Activated CD4-positive, alpha-beta memory T cell treated with anti-CD3 and anti-CD28 coated beads, Interleukin-2, amount 10 ng/mL, durations not matched to agents 7 days and 5 days (primary cell): Measurements from ENCODE around the gene IKZF5. TPM values are rescaled to one million over a fixed set of nuclear protein-coding genes. Genes with fewer than 3 reads are reported as not detected.

Experiments used
- CTCF ChIA-PET: fragments of 350-600 bp; sonication (Branson Sonifier 250); formaldehyde crosslinking; loops from one replicate; lab custom pipeline; 2021; ENCODE audit warnings: antibody characterized with exemption, inconsistent platforms; lab: Charles Lee
- POLR2A ChIA-PET: fragments of 350-600 bp; sonication (Branson Sonifier 250); formaldehyde crosslinking; loops from one replicate; lab custom pipeline; 2021; ENCODE audit warnings: antibody characterized with exemption; lab: Charles Lee
- DNase-seq: peaks from one replicate; pipeline ENCODE4 v3.0.0-alpha.2; 2020
- H3K27ac Mint-ChIP-seq: one replicate; pipeline ENCODE4 v1.8.0; 2021; ENCODE audit warnings: mild to moderate bottlenecking, mixed read lengths
- H3K27me3 Mint-ChIP-seq: one replicate; pipeline ENCODE4 v1.8.0; 2021; ENCODE audit warnings: mixed read lengths
- H3K36me3 Mint-ChIP-seq: one replicate; pipeline ENCODE4 v1.8.0; 2021; ENCODE audit warnings: low read depth, mixed read lengths
- H3K4me1 Mint-ChIP-seq: one replicate; pipeline ENCODE4 v1.8.0; 2021; ENCODE audit warnings: mixed read lengths
- H3K4me3 Mint-ChIP-seq: one replicate; pipeline ENCODE4 v1.8.0; 2021; ENCODE audit warnings: mild to moderate bottlenecking, mixed read lengths
- H3K9me3 Mint-ChIP-seq: one replicate; pipeline ENCODE4 v1.8.0; 2021; ENCODE audit warnings: mixed read lengths
- total RNA-seq, 2 experiments: library from RNA; stranded (reverse); gene quantifications; one replicate each; pipeline ENCODE4 v1.2.3, GENCODE V29; 2021

The IKZF5 gene
- total RNA-seq, 2 experiments from 2014 or later, result 16.6 to 18.5 TPM

- Mint-ChIP-seq H3K27me3 (no peaks in the 10 kb centered on the region), H3K9me3 (no peaks in the 10 kb centered on the region), H3K4me1 (peaks cover 41% of the 10 kb centered on the region), H3K4me3 (peak overlapping the region; percentile 93), H3K36me3 (peaks cover 11% of the 10 kb centered on the region), H3K27ac (peak overlapping the region; percentile 91)
- POLR2A ChIA-PET, result interaction anchor here (1.1 to 4.4 kb wide), 10 partner anchors 11 to 232 kb away, joined by 3 to 49 read pairs (median 10); partner anchors contain the start of genes BUB3, C10orf88 and PSTK
- CTCF ChIA-PET, result interaction anchor here (1.3 to 4.3 kb wide), 3 partner anchors 12 to 145 kb away, joined by 3 to 29 read pairs (median 16); partner anchors contain the start of genes BUB3 and PSTK
- peak; percentile 21 for DNase-seq
Observed at GRCh38 chr10:123009105-123009820, 668 bp upstream of the IKZF5 start.

DNA sequence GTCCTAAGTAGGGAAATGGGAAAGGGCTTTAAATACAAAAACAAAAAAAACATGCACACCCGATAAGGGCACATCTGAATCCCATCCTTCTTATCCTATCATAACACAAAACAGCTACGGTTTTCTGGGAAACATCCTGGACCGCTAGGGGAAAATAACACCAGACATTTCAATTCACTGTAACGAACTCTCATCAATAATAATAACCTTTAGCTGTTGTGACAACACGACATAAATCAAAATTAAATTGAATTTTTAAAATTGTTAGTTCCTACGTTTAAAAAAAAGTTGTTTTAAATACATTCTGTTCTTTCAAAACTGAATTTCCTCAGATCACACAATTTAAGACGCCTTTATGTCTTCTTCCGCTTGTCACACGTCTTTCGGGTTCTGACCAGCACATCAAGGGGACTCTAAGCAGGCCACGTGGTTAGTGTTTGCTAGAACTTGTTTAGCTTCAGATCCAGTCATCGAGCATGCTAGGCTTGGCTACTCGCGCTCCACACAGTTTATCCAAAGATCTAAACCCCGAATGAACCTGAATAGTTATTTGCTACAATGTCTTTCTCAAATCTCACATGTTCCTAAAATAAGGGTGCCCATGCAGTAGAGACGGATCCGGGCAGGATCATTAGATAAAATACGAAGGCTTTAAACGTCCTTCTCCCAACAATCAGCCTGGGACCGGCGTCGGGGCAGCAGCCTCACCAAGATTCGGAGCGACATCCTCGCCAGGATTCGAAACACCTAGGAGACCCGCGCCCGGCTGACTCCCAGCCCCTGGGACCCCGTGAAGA is 839 bp downstream of the IKZF5 start:
- H3K4me1 Mint-ChIP-seq, result peaks cover 41% of the 10 kb centered on the region
- H3K27ac Mint-ChIP-seq, result peak overlapping the region; percentile 91
- peak overlapping the region; percentile 93 for H3K4me3 Mint-ChIP-seq
- ChIA-PET POLR2A (interaction anchor here (0.9 to 4.4 kb wide), 12 partner anchors 9 to 233 kb away, joined by 3 to 49 read pairs (median 6); partner anchors contain the start of genes BUB3, C10orf88, FAM24B and PSTK), CTCF (interaction anchor here (1.0 to 4.3 kb wide), 4 partner anchors 9 to 36 kb away, joined by 4 to 29 read pairs (median 6); partner anchors contain the start of gene PSTK)
- H3K9me3 Mint-ChIP-seq, result no peaks in the 10 kb centered on the region
- peaks cover 11% of the 10 kb centered on the region for H3K36me3 Mint-ChIP-seq
- H3K27me3 Mint-ChIP-seq, result no peaks in the 10 kb centered on the region
- DNase-seq, result peak; percentile 52

GRCh38 chr10:123004298-123004697 is 4.3 kb downstream of the IKZF5 start:
- no peak for DNase-seq
- ChIA-PET POLR2A (no interaction called here), CTCF (no interaction called here)
- H3K4me3 Mint-ChIP-seq, result no peak overlapping the region
- H3K27ac Mint-ChIP-seq, result no peak overlapping the region
- no peaks in the 10 kb centered on the region for H3K27me3 Mint-ChIP-seq
- H3K36me3 Mint-ChIP-seq, result peaks cover 7% of the 10 kb centered on the region
- peaks cover 35% of the 10 kb centered on the region for H3K4me1 Mint-ChIP-seq
- H3K9me3 Mint-ChIP-seq, result no peaks in the 10 kb centered on the region

DNA sequence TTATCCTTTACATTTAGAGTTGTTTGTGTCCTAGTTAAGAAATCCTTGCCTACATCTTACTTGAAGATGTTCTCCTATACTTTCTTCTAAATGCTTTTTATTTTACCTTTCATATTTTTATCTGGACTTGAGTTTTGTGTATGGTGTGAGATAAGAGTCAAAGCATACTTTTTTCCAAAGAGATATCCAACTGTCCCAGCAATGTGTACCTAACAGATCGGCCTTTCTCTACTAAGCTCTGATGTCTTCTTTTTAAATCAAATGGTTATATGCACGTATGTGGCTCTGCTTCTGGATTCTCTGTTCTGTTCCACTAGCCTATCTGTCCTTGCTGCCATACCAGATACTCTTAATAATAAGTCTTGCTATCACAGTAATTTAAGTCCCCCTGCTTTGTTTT is 7.2 kb downstream of the IKZF5 start:
- DNase-seq, result no peak
- H3K9me3 Mint-ChIP-seq, result no peaks in the 10 kb centered on the region
- ChIA-PET CTCF (no interaction called here), POLR2A (no interaction called here)
- no peaks in the 10 kb centered on the region for H3K27me3 Mint-ChIP-seq
- H3K27ac Mint-ChIP-seq, result no peak overlapping the region
- peaks cover 15% of the 10 kb centered on the region for H3K36me3 Mint-ChIP-seq
- H3K4me3 Mint-ChIP-seq, result no peak overlapping the region
- peaks cover 22% of the 10 kb centered on the region for H3K4me1 Mint-ChIP-seq

DNA sequence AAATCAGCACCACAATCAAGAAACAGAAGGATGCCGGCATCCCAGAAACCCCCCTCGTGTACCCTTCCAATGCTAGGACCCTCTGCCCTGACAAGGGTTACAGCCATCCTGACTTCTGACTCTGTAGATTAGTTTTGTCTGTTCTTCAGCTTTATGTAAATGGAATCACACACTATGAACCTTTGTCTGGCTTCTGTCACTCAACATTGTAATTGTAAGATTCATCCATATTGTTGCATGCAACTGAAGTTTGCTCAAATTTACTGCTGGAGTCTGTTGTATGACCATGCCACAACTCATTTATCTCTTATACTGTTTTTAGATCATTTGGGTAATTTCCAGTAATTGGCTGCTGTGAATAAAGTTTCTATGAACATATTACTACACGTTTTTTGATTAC is 8.4 kb downstream of the IKZF5 start:
- Mint-ChIP-seq H3K4me3 (no peak overlapping the region), H3K36me3 (peaks cover 23% of the 10 kb centered on the region), H3K27me3 (no peaks in the 10 kb centered on the region), H3K4me1 (peaks cover 15% of the 10 kb centered on the region), H3K27ac (no peak overlapping the region), H3K9me3 (no peaks in the 10 kb centered on the region)
- ChIA-PET POLR2A (interaction anchor here (0.8 to 3.6 kb wide), 2 partner anchors 8 to 20 kb away, joined by 5 to 20 read pairs; partner anchors contain the start of genes ACADSB, IKZF5 and PSTK), CTCF (interaction anchor here (1.6 kb wide), 1 partner anchor 20 kb away, joined by 10 read pairs; the partner anchor contains the start of gene PSTK)
- DNase-seq, result no peak

DNA sequence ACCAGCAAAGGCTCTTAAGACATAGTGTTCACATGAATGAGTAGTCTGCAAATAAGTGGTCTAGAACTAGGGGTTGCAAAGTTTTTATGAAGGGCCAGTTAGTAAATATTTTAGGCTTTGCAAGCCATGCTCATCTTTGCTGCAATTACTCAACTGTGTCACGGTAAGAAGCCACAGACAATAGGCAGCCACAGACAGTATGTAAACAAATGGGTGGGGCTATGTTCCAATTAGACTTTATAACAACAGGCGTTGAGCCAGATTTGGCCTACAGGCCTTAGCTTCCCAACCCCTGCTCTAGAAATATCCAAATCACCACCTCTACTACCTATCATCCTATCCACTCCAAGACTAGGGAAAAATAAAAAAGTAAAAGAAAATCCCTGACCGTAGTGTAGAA is 9.2 kb downstream of the IKZF5 start:
- peaks cover 15% of the 10 kb centered on the region for H3K4me1 Mint-ChIP-seq
- POLR2A ChIA-PET, result interaction anchor here (0.8 to 3.6 kb wide), 2 partner anchors 9 to 19 kb away, joined by 5 to 20 read pairs; partner anchors contain the start of genes ACADSB, IKZF5 and PSTK

GRCh38 chr10:122998934-122999333 is 9.7 kb downstream of the IKZF5 start:
- no peaks in the 10 kb centered on the region for H3K27me3 Mint-ChIP-seq
- POLR2A ChIA-PET, result interaction anchor here (3.6 kb wide), 1 partner anchor 9 kb away, joined by 20 read pairs; the partner anchor contains the start of genes ACADSB and IKZF5
- CTCF ChIA-PET, result interaction anchor here (0.8 to 1.6 kb wide), 2 partner anchors 9 to 18 kb away, joined by 4 to 10 read pairs; partner anchors contain the start of gene PSTK
- no peak overlapping the region for H3K4me3 Mint-ChIP-seq
- H3K4me1 Mint-ChIP-seq, result peaks cover 15% of the 10 kb centered on the region
- no peak for DNase-seq
- H3K27ac Mint-ChIP-seq, result no peak overlapping the region
- no peaks in the 10 kb centered on the region for H3K9me3 Mint-ChIP-seq
- peaks cover 33% of the 10 kb centered on the region for H3K36me3 Mint-ChIP-seq

More for the DNA sequence above, 9.2 kb downstream of the IKZF5 start:
- Mint-ChIP-seq H3K27me3 (no peaks in the 10 kb centered on the region), H3K4me3 (no peak overlapping the region), H3K36me3 (peaks cover 29% of the 10 kb centered on the region), H3K27ac (no peak overlapping the region), H3K9me3 (no peaks in the 10 kb centered on the region)
- CTCF ChIA-PET, result interaction anchor here (0.8 to 1.6 kb wide), 2 partner anchors 8 to 19 kb away, joined by 4 to 10 read pairs; partner anchors contain the start of gene PSTK
- DNase-seq, result no peak

DNA sequence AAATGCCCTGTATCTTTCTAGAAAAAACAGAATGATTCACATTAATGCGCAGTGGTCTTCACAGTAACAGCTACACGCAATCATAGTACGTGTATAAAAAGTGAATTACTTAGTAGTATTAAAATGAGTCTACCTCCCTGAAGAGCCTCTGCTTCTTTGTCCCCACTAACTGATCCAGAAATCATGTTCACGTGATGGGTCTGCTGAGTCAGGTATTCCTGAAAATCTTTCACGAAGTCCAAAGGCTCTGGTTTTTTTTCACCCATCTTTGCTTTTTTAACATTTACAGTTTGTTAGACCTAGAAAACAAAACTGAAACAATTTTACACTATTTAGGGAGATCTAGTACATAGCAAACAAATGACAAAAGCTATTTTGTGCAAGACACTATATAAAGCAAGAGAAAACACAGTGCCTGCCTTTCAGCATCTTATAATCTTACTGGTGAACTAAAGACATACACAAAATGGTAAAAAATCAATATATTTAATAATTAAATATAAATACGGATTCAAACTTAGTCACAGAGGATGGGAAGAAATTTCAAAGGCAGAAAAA is 10.2 kb downstream of the IKZF5 start:
- DNase-seq, result no peak
- Mint-ChIP-seq H3K4me1 (peaks cover 15% of the 10 kb centered on the region), H3K9me3 (no peaks in the 10 kb centered on the region), H3K27me3 (no peaks in the 10 kb centered on the region), H3K36me3 (peaks cover 36% of the 10 kb centered on the region), H3K27ac (no peak overlapping the region), H3K4me3 (no peak overlapping the region)
- POLR2A ChIA-PET, result interaction anchor here (1.3 to 3.6 kb wide), 2 partner anchors 9 to 156 kb away, joined by 3 to 20 read pairs; partner anchors contain the start of genes ACADSB, BUB3 and IKZF5
- CTCF ChIA-PET, result interaction anchor here (0.8 to 1.6 kb wide), 3 partner anchors 8 to 18 kb away, joined by 4 to 10 read pairs (median 4); partner anchors contain the start of gene PSTK

DNA sequence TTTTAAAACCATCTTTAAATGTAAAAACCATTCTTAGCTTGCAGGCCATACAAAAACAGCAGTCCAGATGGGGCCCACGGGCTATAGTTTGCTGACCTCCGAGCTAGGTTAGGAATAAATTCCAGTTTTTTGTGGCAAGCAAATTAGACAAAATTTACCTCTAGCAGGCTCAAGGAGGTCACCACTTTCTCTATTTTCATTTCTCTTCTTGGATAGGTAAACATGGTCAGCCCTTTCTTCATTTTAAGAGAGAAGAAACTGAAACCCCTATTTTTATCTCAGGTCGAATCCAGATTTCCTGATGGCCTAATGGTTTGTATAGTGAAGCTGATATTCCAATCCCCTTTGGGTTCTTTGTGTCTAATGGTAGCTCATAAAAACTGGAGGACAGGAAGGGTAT is 10.7 kb downstream of the IKZF5 start:
- no peak for DNase-seq
- peaks cover 36% of the 10 kb centered on the region for H3K36me3 Mint-ChIP-seq
- H3K4me1 Mint-ChIP-seq, result peaks cover 15% of the 10 kb centered on the region
- no peak overlapping the region for H3K4me3 Mint-ChIP-seq
- no peaks in the 10 kb centered on the region for H3K27me3 Mint-ChIP-seq
- H3K27ac Mint-ChIP-seq, result no peak overlapping the region
- no peaks in the 10 kb centered on the region for H3K9me3 Mint-ChIP-seq
- ChIA-PET CTCF (interaction anchor here (1.2 kb wide), 1 partner anchor 8 kb away, joined by 4 read pairs; no protein-coding TSS in a partner anchor), POLR2A (interaction anchor here (1.3 to 3.6 kb wide), 2 partner anchors 10 to 156 kb away, joined by 3 to 20 read pairs; partner anchors contain the start of genes ACADSB, BUB3 and IKZF5)

DNA sequence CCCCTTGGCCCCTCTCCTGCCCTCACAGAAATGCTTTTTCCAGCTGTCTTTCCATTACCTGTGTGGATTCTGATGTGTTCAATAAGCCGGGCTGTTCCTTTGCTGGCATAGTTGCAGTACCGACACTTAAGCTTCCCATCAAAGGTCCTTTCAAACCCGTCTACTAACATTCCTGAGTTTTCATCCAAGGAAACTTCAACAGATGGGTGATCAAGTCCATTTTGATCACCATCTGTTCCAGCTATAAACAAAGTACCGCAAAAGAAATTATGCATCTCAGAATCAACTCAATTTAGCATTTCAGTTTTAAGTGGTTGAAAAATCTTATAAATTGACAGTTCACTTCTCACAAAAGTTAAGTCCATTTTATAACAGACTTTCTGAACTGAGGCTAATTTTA is 12.7 kb downstream of the IKZF5 start:
- H3K4me1 Mint-ChIP-seq, result peaks cover 15% of the 10 kb centered on the region
- no peak overlapping the region for H3K4me3 Mint-ChIP-seq
- no peaks in the 10 kb centered on the region for H3K27me3 Mint-ChIP-seq
- ChIA-PET CTCF (no interaction called here), POLR2A (interaction anchor here (1.0 kb wide), 1 partner anchor 15 kb away, joined by 4 read pairs; no protein-coding TSS in a partner anchor)
- H3K9me3 Mint-ChIP-seq, result no peaks in the 10 kb centered on the region
- peaks cover 36% of the 10 kb centered on the region for H3K36me3 Mint-ChIP-seq
- no peak for DNase-seq
- no peak overlapping the region for H3K27ac Mint-ChIP-seq

DNA sequence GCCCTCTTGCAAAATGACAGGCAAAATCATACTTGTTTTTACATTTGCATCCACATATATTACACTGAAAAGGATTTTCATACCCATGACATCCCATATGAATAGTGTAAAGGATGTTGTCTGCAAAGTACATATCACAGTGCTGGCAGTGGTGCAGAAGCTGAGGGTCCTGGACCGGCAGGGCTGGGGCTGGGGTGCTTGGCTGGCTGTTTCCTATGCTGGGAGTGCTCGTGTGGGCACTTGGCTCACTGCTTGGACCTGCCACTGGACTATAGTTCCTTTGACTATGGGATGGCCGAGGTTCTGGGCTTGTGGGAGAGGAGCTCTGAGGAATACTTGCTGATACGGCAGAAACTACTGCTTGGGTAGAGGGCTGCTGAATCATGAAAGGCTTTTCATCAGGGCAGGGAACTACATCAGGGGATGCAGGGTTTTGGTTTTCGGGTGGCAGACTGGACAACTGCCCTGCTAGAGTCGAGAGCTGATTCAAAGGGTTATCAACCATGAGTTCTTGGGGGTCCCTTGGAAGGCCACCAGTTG is 14.7 kb downstream of the IKZF5 start:
- CTCF ChIA-PET, result no interaction called here
- Mint-ChIP-seq H3K9me3 (no peaks in the 10 kb centered on the region), H3K4me3 (no peak overlapping the region), H3K27me3 (no peaks in the 10 kb centered on the region), H3K27ac (no peak overlapping the region), H3K36me3 (peaks cover 39% of the 10 kb centered on the region), H3K4me1 (peaks cover 3% of the 10 kb centered on the region)
- DNase-seq, result no peak
- POLR2A ChIA-PET, result no interaction called here
